K562 (cell line): ENCODE measurements around the gene LMNA. TPM values are rescaled to one million over a fixed set of nuclear protein-coding genes. Genes with fewer than 3 reads are reported as not detected.

Source experiments
- BDP1 ChIP-seq: IDR thresholded peaks from 3 replicates; pipeline ENCODE4 v1.6.1; 2011; ENCODE audit not compliant: insufficient read length, insufficient read depth
- CREM ChIP-seq: IDR thresholded peaks from 2 replicates; pipeline ENCODE4 v1.6.1; 2014; ENCODE audit warnings: antibody characterized with exemption, low read depth
- DACH1 ChIP-seq: fragments of 450-650 bp; IDR thresholded peaks from 2 replicates; pipeline ENCODE4 v1.6.1; 2018; ENCODE audit not compliant: partially characterized antibody
- ETV5 ChIP-seq: sonication (generic); formaldehyde crosslinking; IDR thresholded peaks from 2 replicates; pipeline ENCODE4 v1.4.0; 2020; ENCODE audit warnings: low read depth, mild to moderate bottlenecking, missing genetic modification reagents
- GATAD2A ChIP-seq: fragments of 450-650 bp; IDR thresholded peaks from 2 replicates; pipeline ENCODE4 v1.6.1; 2017
- HLTF ChIP-seq: fragments of 450-650 bp; IDR thresholded peaks from 2 replicates; pipeline ENCODE4 v1.6.1; 2016
- HNRNPL ChIP-seq: fragments of 200-400 bp; formaldehyde crosslinking; IDR thresholded peaks from 2 replicates; pipeline ENCODE4 v1.6.1; 2017; ENCODE audit warnings: low read depth, mild to moderate bottlenecking, low read length
- KDM1A ChIP-seq, 2 experiments: fragments of 450-650 bp; IDR thresholded peaks; 2 replicates each; pipeline ENCODE4 v1.6.1; 2016; ENCODE audit warnings: mild to moderate bottlenecking in 2 of 2
- MEF2D ChIP-seq: conservative IDR thresholded peaks from 2 replicates; pipeline ENCODE4 v1.6.1; 2016; ENCODE audit warnings: low read depth, missing genetic modification characterization, missing compliant biosample characterization
- NR2F6 ChIP-seq: fragments of 450-650 bp; formaldehyde crosslinking; IDR thresholded peaks from 2 replicates; pipeline ENCODE4 v1.4.0; 2020; ENCODE audit warnings: mild to moderate bottlenecking
- POLR2AphosphoS2 ChIP-seq: IDR thresholded peaks from 2 replicates; pipeline ENCODE4 v1.6.1; 2012; ENCODE audit warnings: low read length, improper control_type of control experiment
- TRIM24 ChIP-seq, 2 experiments: fragments of 450-650 bp; IDR thresholded peaks; 2 replicates each; pipeline ENCODE4 v1.6.1; 2016
- TSC22D4 ChIP-seq: fragments of 450-650 bp; IDR thresholded peaks from 2 replicates; pipeline ENCODE4 v1.6.1; 2016; ENCODE audit warnings: missing genetic modification characterization, missing biosample characterization, control low read depth
- ZKSCAN3 ChIP-seq: fragments of 250-450 bp; sonication (Bioruptor Pico); IDR thresholded peaks from 2 replicates; pipeline ENCODE4 v1.4.0; 2020
- ZNF41 ChIP-seq: fragments of 250-450 bp; sonication (Bioruptor Pico); conservative IDR thresholded peaks from 2 replicates; pipeline ENCODE4 v1.4.0; 2020; ENCODE audit warnings: mild to moderate bottlenecking
- polyA plus RNA-seq, 8 experiments: library from polyadenylated mRNA; depleted of rRNA in 4 of 8; stranded (reverse) in 5 of 8; unstranded in 3 of 8; fragments of >200 nt; fragmentation: Nextera tagmentation in 2 of 8; fragmentation: Illumina TruSeq in 1 of 8; extraction: Ambion mirVana in 2 of 8; extraction: Trizol in 1 of 8; gene quantifications; 2 replicates each; pipeline versions ENCODE4 v1.2.1 to v1.2.3, GENCODE V29; 2011 to 2014; ENCODE audit warnings: inconsistent platforms in 1 of 8, missing spikeins in 1 of 8
- total RNA-seq, 7 experiments: library from RNA; depleted of rRNA in 6 of 7; stranded (reverse); fragments of >200 nt in 6 of 7; fragmentation: Illumina TruSeq in 2 of 7; extraction: Trizol in 2 of 7; gene quantifications; 2 replicates each; pipeline versions ENCODE4 v1.2.1 to v1.2.3, GENCODE V29; 2011 to 2021; ENCODE audit warnings: low replicate concordance in 1 of 7
- TF ChIP-seq, protein P1 (sequence below): fragments of 450-650 bp; IDR thresholded peaks from 2 replicates; pipeline ENCODE4 v1.6.1; 2017; ENCODE audit warnings: antibody characterized with exemption, mild to moderate bottlenecking
- TF ChIP-seq, protein P2 (sequence below): fragments of 450-650 bp; IDR thresholded peaks from 2 replicates; pipeline ENCODE4 v1.6.1; 2018; ENCODE audit warnings: mild to moderate bottlenecking, low read depth; ENCODE audit not compliant: partially characterized antibody
- TF ChIP-seq, protein P3 (sequence below): fragments of 450-650 bp; formaldehyde crosslinking; IDR thresholded peaks from 2 replicates; pipeline ENCODE4 v1.4.0; 2020; ENCODE audit warnings: mild to moderate bottlenecking, moderate library complexity
- TF ChIP-seq, protein P4 (sequence below): sonication (generic); IDR thresholded peaks from 2 replicates; pipeline ENCODE4 v1.6.1; 2016
- TF ChIP-seq, protein P5 (sequence below), 3 experiments: IDR thresholded peaks in 2 of 3; conservative IDR thresholded peaks in 1 of 3; 2 replicates each; pipeline ENCODE4 v1.5.1; 2011 to 2012; ENCODE audit warnings: low read length in 3 of 3, mild to moderate bottlenecking in 3 of 3, control low read depth in 2 of 3, improper control_type of control experiment in 1 of 3, inconsistent platforms in 1 of 3, low read depth in 1 of 3, mixed read lengths in 1 of 3, moderate library complexity in 1 of 3; ENCODE audit not compliant: insufficient read depth in 2 of 3

Gene LMNA
- total and polyA plus RNA-seq, 9 of the 15 experiments (the other 6 are each of a cell fraction or from before 2014, with no cell fraction given): 1.00 to 347 (median 88.2) TPM

DNA sequence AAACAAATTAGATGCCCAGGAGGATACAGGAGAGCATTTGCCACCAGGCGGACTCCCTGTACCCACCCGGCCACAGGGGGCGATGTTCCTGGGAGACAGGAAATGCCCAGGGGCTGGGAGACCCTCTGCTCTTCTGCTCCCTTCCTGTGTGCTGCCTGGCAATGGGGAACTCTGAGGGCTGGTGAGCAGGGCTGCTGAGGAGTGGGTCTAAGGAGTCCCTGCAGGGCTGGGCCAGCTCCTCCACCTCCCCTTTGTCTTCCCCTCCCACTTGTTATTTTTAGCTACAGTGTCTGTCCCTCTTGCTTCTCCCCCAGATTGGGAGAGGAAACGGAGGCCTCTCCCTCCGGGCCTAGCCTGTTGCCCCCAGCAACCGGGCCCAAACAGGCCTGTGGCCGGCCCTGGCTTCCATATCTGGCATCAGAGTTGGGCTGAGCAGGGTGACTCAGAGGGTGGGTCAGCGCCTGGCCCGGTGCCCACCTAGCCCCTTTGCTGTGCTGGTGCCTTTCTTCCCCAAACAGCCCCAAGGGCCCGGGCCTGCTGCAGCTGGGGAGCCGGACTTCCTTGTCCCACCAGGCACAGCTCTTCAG lies 11.6 kb downstream of the LMNA start (continued):
- TF ChIP-seq TSC22D4 (tag) (no peak), POLR2AphosphoS2 (no peak), ETV5 (CRISPR knock-in tag) (peak; percentile 55; the same call in 1 of the 2 replicates), ZNF41 (CRISPR knock-in tag) (no peak), DACH1 (no peak), MEF2D (tag) (peak; percentile 97), KDM1A (IDR thresholded peaks at IDR 0.05) (no peak), HNRNPL (peak; percentile 29; the same call in 1 of the 2 replicates), ZKSCAN3 (CRISPR knock-in tag) (no peak), BDP1 (no peak), CREM (peak; percentile 27), HLTF (no peak), TRIM24 (IDR thresholded peaks at IDR 0.05) (no peak), NR2F6 (CRISPR knock-in tag) (no peak), GATAD2A (no peak)
- TF ChIP-seq, protein P1, sequence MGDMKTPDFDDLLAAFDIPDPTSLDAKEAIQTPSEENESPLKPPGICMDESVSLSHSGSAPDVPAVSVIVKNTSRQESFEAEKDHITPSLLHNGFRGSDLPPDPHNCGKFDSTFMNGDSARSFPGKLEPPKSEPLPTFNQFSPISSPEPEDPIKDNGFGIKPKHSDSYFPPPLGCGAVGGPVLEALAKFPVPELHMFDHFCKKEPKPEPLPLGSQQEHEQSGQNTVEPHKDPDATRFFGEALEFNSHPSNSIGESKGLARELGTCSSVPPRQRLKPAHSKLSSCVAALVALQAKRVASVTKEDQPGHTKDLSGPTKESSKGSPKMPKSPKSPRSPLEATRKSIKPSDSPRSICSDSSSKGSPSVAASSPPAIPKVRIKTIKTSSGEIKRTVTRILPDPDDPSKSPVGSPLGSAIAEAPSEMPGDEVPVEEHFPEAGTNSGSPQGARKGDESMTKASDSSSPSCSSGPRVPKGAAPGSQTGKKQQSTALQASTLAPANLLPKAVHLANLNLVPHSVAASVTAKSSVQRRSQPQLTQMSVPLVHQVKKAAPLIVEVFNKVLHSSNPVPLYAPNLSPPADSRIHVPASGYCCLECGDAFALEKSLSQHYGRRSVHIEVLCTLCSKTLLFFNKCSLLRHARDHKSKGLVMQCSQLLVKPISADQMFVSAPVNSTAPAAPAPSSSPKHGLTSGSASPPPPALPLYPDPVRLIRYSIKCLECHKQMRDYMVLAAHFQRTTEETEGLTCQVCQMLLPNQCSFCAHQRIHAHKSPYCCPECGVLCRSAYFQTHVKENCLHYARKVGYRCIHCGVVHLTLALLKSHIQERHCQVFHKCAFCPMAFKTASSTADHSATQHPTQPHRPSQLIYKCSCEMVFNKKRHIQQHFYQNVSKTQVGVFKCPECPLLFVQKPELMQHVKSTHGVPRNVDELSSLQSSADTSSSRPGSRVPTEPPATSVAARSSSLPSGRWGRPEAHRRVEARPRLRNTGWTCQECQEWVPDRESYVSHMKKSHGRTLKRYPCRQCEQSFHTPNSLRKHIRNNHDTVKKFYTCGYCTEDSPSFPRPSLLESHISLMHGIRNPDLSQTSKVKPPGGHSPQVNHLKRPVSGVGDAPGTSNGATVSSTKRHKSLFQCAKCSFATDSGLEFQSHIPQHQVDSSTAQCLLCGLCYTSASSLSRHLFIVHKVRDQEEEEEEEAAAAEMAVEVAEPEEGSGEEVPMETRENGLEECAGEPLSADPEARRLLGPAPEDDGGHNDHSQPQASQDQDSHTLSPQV: peak; percentile 46
- TF ChIP-seq, protein P2, sequence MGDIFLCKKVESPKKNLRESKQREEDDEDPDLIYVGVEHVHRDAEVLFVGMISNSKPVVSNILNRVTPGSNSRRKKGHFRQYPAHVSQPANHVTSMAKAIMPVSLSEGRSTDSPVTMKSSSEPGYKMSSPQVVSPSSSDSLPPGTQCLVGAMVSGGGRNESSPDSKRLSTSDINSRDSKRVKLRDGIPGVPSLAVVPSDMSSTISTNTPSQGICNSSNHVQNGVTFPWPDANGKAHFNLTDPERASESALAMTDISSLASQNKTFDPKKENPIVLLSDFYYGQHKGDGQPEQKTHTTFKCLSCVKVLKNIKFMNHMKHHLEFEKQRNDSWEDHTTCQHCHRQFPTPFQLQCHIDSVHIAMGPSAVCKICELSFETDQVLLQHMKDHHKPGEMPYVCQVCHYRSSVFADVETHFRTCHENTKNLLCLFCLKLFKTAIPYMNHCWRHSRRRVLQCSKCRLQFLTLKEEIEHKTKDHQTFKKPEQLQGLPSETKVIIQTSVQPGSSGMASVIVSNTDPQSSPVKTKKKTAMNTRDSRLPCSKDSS: no peak
- TF ChIP-seq, protein P3, sequence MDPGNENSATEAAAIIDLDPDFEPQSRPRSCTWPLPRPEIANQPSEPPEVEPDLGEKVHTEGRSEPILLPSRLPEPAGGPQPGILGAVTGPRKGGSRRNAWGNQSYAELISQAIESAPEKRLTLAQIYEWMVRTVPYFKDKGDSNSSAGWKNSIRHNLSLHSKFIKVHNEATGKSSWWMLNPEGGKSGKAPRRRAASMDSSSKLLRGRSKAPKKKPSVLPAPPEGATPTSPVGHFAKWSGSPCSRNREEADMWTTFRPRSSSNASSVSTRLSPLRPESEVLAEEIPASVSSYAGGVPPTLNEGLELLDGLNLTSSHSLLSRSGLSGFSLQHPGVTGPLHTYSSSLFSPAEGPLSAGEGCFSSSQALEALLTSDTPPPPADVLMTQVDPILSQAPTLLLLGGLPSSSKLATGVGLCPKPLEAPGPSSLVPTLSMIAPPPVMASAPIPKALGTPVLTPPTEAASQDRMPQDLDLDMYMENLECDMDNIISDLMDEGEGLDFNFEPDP: 0 out of 2 replicates have a peak, but pooled peaks have one; percentile 16
- TF ChIP-seq, protein P4, sequence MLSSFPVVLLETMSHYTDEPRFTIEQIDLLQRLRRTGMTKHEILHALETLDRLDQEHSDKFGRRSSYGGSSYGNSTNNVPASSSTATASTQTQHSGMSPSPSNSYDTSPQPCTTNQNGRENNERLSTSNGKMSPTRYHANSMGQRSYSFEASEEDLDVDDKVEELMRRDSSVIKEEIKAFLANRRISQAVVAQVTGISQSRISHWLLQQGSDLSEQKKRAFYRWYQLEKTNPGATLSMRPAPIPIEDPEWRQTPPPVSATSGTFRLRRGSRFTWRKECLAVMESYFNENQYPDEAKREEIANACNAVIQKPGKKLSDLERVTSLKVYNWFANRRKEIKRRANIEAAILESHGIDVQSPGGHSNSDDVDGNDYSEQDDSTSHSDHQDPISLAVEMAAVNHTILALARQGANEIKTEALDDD: no peak
- TF ChIP-seq, protein P5, sequence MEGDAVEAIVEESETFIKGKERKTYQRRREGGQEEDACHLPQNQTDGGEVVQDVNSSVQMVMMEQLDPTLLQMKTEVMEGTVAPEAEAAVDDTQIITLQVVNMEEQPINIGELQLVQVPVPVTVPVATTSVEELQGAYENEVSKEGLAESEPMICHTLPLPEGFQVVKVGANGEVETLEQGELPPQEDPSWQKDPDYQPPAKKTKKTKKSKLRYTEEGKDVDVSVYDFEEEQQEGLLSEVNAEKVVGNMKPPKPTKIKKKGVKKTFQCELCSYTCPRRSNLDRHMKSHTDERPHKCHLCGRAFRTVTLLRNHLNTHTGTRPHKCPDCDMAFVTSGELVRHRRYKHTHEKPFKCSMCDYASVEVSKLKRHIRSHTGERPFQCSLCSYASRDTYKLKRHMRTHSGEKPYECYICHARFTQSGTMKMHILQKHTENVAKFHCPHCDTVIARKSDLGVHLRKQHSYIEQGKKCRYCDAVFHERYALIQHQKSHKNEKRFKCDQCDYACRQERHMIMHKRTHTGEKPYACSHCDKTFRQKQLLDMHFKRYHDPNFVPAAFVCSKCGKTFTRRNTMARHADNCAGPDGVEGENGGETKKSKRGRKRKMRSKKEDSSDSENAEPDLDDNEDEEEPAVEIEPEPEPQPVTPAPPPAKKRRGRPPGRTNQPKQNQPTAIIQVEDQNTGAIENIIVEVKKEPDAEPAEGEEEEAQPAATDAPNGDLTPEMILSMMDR (IDR thresholded peaks at IDR 0.05 in 2 of 3, conservative IDR thresholded peaks at IDR 0.05 in 1 of 3; ENCODE audit: insufficient read depth in 2 of 3, low read depth in 1 of 3, low read length in 3 of 3): peak; percentile 59 to 65 (median 63)
